HG03432 (cell line): Measurements from ENCODE around the gene CNEP1R1.
"Not testable (repeated sequence)": the region's sequence is repeated elsewhere in the genome, so short reads cannot be mapped to it uniquely, and the experiment has no call there.

Experiments used
- ATAC-seq: cut with Tn5 transposase; IDR thresholded peaks from one replicate; pipeline ENCODE4 v1.9.1; 2021; ENCODE audit warnings: mild to moderate bottlenecking, moderate library complexity; ENCODE audit not compliant: unreplicated experiment

The CNEP1R1 gene

GRCh38 chr16:50024684-50025536 lies at the start of gene CNEP1R1:
Gene CNEP1R1 (plus strand): TSS chr16:50025225. CDS start chr16:50025316, 91 bp downstream.
- peak; percentile 99 for ATAC-seq

GRCh38 chr16:49977427-49977826 lies 47.6 kb upstream of the CNEP1R1 start:
- no peak for ATAC-seq

GRCh38 chr16:49978569-49979326 lies 46.3 kb upstream of the CNEP1R1 start:
- ATAC-seq, result no peak

- ATAC-seq, result no peak
Measured at GRCh38 chr16:49980166-49980565, 44.9 kb upstream of the CNEP1R1 start.

- no peak for ATAC-seq
Measured at GRCh38 chr16:49986351-49987124, 38.5 kb upstream of the CNEP1R1 start.

GRCh38 chr16:49987381-49987780 lies 37.6 kb upstream of the CNEP1R1 start:
- no peak for ATAC-seq

GRCh38 chr16:49992825-49993224 lies 32.2 kb upstream of the CNEP1R1 start:
- ATAC-seq, result no peak

GRCh38 chr16:49993579-49993978 lies 31.4 kb upstream of the CNEP1R1 start:
- no peak for ATAC-seq

- ATAC-seq, result no peak
Measured at GRCh38 chr16:49994006-49994405, 31.0 kb upstream of the CNEP1R1 start.

GRCh38 chr16:49995720-49996119 lies 29.3 kb upstream of the CNEP1R1 start:
- no peak for ATAC-seq

- ATAC-seq, result no peak
Measured at GRCh38 chr16:49997721-49998251, 27.2 kb upstream of the CNEP1R1 start.

GRCh38 chr16:49998991-49999390 lies 26.0 kb upstream of the CNEP1R1 start:
- ATAC-seq, result no peak

- ATAC-seq, result no peak
Measured at GRCh38 chr16:50001144-50001543, 23.9 kb upstream of the CNEP1R1 start.

GRCh38 chr16:50002190-50002589 lies 22.8 kb upstream of the CNEP1R1 start:
- no peak for ATAC-seq

- no peak for ATAC-seq
Measured at GRCh38 chr16:50004239-50004638, 20.8 kb upstream of the CNEP1R1 start.

GRCh38 chr16:50006964-50007363 lies 18.1 kb upstream of the CNEP1R1 start:
- ATAC-seq, result no peak

GRCh38 chr16:50007744-50008143 lies 17.3 kb upstream of the CNEP1R1 start:
- ATAC-seq, result no peak

GRCh38 chr16:50010212-50010611 lies 14.8 kb upstream of the CNEP1R1 start:
- no peak for ATAC-seq

GRCh38 chr16:50011707-50012106 lies 13.3 kb upstream of the CNEP1R1 start:
- no peak for ATAC-seq

- no peak for ATAC-seq
Measured at GRCh38 chr16:50012182-50012581, 12.8 kb upstream of the CNEP1R1 start.

- not testable (repeated sequence) for ATAC-seq
Measured at GRCh38 chr16:50014211-50014610, 10.8 kb upstream of the CNEP1R1 start.
